GM18519 (cell line): ENCODE data around the gene DBN1.

Experiments
- ATAC-seq: cut with Tn5 transposase; IDR thresholded peaks from one replicate; pipeline ENCODE4 v1.9.1; 2021; ENCODE audit warnings: mild to moderate bottlenecking, moderate library complexity; ENCODE audit not compliant: unreplicated experiment, low FRiP score

The DBN1 gene

GRCh38 chr5:177505075-177505474 lies 31.6 kb upstream of the DBN1 start:
- no peak for ATAC-seq

GRCh38 chr5:177504086-177505056 lies 30.9 kb upstream of the DBN1 start:
- ATAC-seq: no peak

- no peak for ATAC-seq
Measured at GRCh38 chr5:177503351-177504085, 30.1 kb upstream of the DBN1 start.

- ATAC-seq: no peak
Measured at GRCh38 chr5:177502886-177503285, 29.5 kb upstream of the DBN1 start.

GRCh38 chr5:177501874-177502678 lies 28.6 kb upstream of the DBN1 start:
- ATAC-seq: no peak

GRCh38 chr5:177500685-177501522 lies 27.5 kb upstream of the DBN1 start:
- ATAC-seq: no peak

GRCh38 chr5:177499842-177500241 lies 26.4 kb upstream of the DBN1 start:
- ATAC-seq: no peak

GRCh38 chr5:177498013-177498787 lies 24.8 kb upstream of the DBN1 start:
- ATAC-seq: no peak

GRCh38 chr5:177497292-177498012 lies 24.0 kb upstream of the DBN1 start, which contains the start of gene PDLIM7:
PDLIM7 (minus strand) TSS chr5:177497604; CDS start chr5:177496512, 1,092 bp downstream.
- ATAC-seq: peak; percentile 63

GRCh38 chr5:177496727-177497291 lies 23.4 kb upstream of the DBN1 start:
- peak; percentile 7 for ATAC-seq

GRCh38 chr5:177496070-177496726 lies 22.8 kb upstream of the DBN1 start:
- no peak for ATAC-seq

GRCh38 chr5:177495243-177496060 lies 22.0 kb upstream of the DBN1 start:
- ATAC-seq: no peak

GRCh38 chr5:177494346-177495195 lies 21.1 kb upstream of the DBN1 start:
- no peak for ATAC-seq

- ATAC-seq: no peak
Measured at GRCh38 chr5:177493795-177494345, 20.4 kb upstream of the DBN1 start.

GRCh38 chr5:177492841-177493240 lies 19.4 kb upstream of the DBN1 start:
- no peak for ATAC-seq
